NCI-H524 (cell line): ENCODE data around the gene KCND2.

Experiments
- DNase-seq, 2 experiments: peaks; one replicate each; lab custom pipeline; 2025; lab: John Stamatoyannopoulos, UW

KCND2 gene

GRCh38 chr7:120311028-120311788 lies 38.2 kb downstream of the KCND2 start:
- no peak for DNase-seq

GRCh38 chr7:120320218-120320961 lies 47.4 kb downstream of the KCND2 start:
- DNase-seq = no peak

- no peak for DNase-seq
These were observed 54.1 kb downstream of the KCND2 start for GRCh38 chr7:120327054-120327453.

- DNase-seq = no peak
These were observed 59.5 kb downstream of the KCND2 start for GRCh38 chr7:120332433-120332832.

- DNase-seq = no peak
These were observed 61.5 kb downstream of the KCND2 start for GRCh38 chr7:120334475-120334874.

GRCh38 chr7:120337308-120337907 lies 64.4 kb downstream of the KCND2 start:
- peak; percentile 2 to 18 for DNase-seq

GRCh38 chr7:120344276-120344675 lies 71.3 kb downstream of the KCND2 start:
- DNase-seq = no peak

GRCh38 chr7:120353171-120353570 lies 80.2 kb downstream of the KCND2 start:
- DNase-seq = no peak

- DNase-seq = no peak
These were observed 87.9 kb downstream of the KCND2 start for GRCh38 chr7:120360918-120361317.

GRCh38 chr7:120363414-120363813 lies 90.4 kb downstream of the KCND2 start:
- no peak for DNase-seq

GRCh38 chr7:120370954-120371353 lies 98.0 kb downstream of the KCND2 start:
- no peak for DNase-seq

GRCh38 chr7:120373174-120373573 lies 100.2 kb downstream of the KCND2 start:
- DNase-seq = no peak

- DNase-seq = no peak
These were observed 121.6 kb downstream of the KCND2 start for GRCh38 chr7:120394595-120394994.

GRCh38 chr7:120395526-120396019 lies 122.6 kb downstream of the KCND2 start:
- DNase-seq = no peak

GRCh38 chr7:120398284-120399000 lies 125.5 kb downstream of the KCND2 start:
- no peak for DNase-seq

- no peak for DNase-seq
These were observed 128.0 kb downstream of the KCND2 start for GRCh38 chr7:120400806-120401455.

- no peak for DNase-seq
These were observed 129.2 kb downstream of the KCND2 start for GRCh38 chr7:120402079-120402767.

GRCh38 chr7:120402801-120403200 lies 129.8 kb downstream of the KCND2 start:
- DNase-seq = no peak

- no peak for DNase-seq
These were observed 131.1 kb downstream of the KCND2 start for GRCh38 chr7:120404042-120404441.

- DNase-seq = no peak
These were observed 132.7 kb downstream of the KCND2 start for GRCh38 chr7:120405652-120406051.

GRCh38 chr7:120407010-120407409 lies 134.0 kb downstream of the KCND2 start:
- no peak for DNase-seq
